SK-N-SH (cell line): ENCODE data around the gene PA2G4.

Experiments
- EP300 ChIP-seq, 2 experiments: IDR thresholded peaks; 2 replicates each; pipeline versions ENCODE4 v1.4.0 to v1.6.1; 2012; ENCODE audit warnings: borderline replicate concordance in 1 of 2, low read depth in 1 of 2, low read length in 1 of 2
- TAF1 ChIP-seq: IDR thresholded peaks from 2 replicates; pipeline ENCODE4 v1.6.1; 2012; ENCODE audit warnings: low read depth, mild to moderate bottlenecking, low read length, moderate library complexity, borderline replicate concordance
- YY1 ChIP-seq: IDR thresholded peaks from 2 replicates; pipeline ENCODE4 v1.4.0; 2012; ENCODE audit warnings: low read depth, mild to moderate bottlenecking
- ZBTB33 ChIP-seq: IDR thresholded peaks from 2 replicates; pipeline ENCODE4 v1.4.0; 2012; ENCODE audit warnings: low read depth, borderline replicate concordance

- TF ChIP-seq ZBTB33: no peak
- TF ChIP-seq TAF1: no peak
- TF ChIP-seq EP300 (IDR thresholded peaks at IDR 0.05; ENCODE audit: borderline replicate concordance in 1 of 2, low read depth in 1 of 2, low read length in 1 of 2): no peak
- no peak for TF ChIP-seq YY1
Observed at GRCh38 chr12:56153678-56154065, 49.3 kb downstream of the PA2G4 start.
